GM21423 (cell line): Measurements from ENCODE around the gene IPPK.

Experiments
- ATAC-seq: cut with Tn5 transposase; IDR thresholded peaks from one replicate; pipeline ENCODE4 v1.9.1; 2021; ENCODE audit warnings: mild to moderate bottlenecking, moderate library complexity; ENCODE audit not compliant: unreplicated experiment

IPPK gene

DNA sequence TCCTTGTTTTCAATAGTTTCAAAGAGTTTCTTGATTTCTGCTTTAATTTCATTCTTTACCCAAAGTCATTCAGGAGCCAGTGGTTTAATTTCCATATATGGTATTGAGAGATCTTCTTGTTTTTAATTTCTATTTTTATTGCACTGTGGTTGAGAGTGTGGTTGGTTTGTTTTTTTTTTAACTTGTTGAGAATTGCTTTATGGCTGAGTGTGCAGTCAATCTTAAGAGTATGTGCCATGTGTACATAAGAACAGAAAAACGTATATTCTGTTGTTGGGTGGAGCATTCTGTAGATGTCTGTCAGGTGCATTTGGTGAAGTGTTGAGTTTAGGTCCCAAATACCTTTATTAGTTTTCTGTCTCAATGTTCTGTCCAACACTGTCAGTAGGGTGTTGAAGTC, 26.7 kb upstream of the IPPK start:
- ATAC-seq: no peak

DNA sequence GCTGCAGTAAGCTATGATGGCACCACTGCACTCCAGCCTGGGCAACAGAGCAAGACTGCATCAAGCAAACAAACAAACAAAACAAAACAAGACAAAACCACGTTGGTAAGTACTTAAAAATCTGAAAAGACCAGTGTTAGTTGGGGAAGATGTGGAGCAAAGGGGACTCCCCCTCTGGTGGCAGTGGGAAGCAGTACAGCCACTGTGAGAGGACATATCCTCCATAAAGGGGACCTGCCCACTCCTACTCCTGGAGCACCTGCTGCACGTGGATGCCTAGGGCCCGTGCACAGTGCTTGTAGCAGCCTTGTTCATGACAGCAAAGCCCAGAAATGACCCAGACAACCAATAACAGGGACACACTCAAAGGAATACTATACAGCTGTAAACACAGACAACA, 17.0 kb upstream of the IPPK start:
- ATAC-seq: no peak

DNA sequence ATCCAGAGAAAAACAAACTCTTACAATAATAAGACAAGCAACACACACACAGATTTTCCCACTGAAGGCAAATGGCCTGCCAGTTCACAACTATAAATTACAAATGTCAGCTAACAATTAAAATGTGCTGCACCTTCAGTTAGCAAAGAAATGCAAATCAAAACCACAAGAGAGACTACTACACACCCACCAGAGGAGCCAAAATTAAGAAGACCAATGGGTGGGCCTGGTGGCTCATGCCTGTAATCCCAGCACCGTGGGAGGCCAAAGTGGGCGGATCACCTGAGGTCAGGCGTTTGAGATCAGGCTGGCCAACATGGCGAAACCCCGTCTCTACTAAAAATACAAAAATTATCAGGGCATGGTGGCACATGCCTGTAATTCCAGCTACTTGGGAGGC, 15.1 kb upstream of the IPPK start:
- no peak for ATAC-seq

DNA sequence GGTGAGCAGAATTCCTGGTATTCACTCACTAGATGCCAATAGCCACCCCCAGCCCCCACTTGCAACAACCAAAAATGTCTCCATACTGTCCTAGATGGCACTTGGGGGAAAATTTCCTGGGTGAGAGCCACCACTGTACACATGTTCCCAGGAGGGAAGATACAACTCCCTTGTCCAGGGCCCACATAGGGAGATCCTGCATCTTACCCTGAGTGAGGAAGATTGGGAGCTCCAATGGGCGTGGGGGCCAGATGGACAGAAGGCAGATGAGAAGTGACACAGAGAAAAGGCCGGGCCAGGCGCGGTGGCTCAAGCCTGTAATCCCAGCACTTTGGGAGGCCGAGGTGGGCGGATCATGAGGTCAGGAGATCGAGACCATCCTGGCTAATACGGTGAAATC, 12.3 kb upstream of the IPPK start:
- ATAC-seq: no peak

DNA sequence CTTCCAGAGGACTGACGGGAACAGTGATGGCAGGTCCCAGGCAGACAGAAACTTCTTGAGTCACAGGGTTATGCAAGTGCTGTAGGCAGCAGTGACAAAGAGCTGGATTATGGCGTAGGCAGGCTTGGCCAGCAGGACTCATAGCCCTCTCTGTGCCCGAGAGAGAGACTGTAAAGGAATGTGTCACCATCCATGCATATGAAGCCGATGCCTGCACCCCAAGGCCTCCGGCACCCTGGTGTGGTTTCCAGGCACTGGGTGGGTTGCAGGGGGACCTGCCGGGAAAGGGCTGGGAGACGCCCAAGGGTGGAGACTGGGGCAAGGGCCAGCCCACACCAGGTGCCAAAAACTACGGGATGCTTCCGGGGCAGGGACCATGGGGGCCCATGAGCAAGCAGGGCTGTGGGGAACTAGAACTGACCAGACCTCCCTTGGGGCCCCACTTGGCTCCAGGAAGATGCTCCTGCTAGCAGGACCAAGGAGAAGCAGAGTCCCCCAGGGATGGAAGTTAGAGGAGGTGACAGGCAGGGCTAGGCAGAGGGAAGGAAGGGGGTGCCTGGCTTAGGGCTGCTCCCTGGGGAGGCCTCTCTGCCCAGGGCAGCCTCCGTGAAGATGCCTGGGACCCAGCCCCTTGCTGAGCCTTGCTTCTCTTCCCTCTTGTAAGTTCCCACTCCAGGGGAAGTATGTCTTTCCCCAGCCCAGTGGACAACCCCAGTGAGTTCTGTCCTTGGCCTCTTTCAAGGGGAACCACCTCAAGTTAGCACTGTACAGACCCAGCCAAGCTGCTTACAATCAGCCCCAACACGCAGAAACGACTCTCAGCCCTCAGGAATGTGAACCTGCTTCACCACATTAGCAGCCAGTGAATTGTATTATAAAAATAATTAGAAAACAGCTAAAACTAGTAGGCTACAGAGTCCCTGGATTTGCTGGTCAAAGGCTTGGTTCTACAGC, 10.5 kb upstream of the IPPK start:
- no peak for ATAC-seq

DNA sequence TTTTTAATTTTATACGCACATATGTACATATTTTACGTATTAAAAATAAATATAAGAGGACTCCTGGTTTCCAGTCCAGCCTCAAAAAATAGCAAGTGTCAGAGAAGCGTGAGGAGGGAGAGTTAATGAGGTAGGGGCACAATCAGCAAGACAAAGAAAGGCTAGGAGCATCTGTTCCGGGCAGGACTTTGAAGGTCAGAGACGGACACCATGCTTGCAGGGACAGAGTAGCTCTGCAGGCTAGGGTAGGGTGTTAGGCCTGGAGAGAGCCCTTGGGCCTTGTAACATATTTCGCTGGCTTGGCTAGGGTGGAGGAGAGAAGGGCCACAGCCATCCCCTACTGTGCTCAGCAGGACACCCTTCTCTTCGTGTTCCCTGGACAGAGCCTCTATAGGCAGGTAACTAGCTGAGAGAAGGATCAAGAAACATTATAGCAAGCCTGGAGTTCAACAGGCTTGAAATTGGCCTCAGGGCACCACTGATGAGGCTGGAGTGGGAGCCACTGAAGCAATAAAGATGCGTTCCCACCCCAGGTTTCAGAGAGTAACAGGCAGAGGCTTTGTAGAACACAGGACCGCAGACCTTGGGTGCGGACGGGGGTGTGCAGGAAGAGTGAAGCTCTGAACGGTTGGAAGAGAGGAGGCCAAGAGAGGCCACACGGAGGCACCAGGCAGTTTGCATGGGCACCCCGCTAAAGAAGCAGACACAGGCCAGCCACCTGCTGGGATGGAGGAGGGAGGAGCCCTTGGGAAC, 9.7 kb upstream of the IPPK start:
- ATAC-seq: no peak

DNA sequence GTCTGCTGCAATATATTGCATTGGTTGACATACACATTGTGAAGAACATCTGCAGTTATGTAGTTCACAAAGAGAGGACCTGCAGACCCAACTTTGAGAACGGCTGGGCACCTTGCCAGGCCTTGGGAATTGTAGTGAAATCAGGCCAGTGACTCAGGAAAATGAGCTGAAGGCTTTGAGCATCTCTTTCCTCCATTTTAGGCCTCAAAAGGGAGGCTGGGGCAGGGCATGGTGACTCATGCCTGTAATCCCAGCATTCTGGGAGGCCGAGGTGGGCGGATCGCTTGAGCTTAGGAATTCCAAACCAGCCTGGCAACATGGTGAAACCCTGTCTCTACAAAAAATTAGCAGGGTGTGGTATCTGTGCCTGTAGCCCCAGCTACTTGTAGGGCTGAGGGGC, 1.4 kb upstream of the IPPK start:
- ATAC-seq: no peak

DNA sequence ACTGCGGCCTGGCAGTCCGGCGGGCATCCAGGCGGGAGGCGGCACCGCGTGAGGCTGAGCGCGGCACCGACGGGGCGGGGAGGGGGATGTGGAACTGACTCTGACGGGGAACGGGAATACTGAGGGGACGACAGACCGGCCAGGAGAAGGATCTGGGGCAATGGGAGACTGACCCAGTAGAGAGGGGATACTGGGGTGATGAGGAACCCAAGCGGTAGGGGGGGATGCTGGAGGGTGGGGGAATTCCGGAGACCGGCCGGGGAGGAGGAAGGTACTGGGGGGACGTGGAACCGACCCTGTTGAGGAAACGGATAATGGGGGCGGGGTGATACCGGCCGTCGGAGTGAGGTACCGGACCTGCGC, 423 bp downstream of the IPPK start:
- no peak for ATAC-seq

DNA sequence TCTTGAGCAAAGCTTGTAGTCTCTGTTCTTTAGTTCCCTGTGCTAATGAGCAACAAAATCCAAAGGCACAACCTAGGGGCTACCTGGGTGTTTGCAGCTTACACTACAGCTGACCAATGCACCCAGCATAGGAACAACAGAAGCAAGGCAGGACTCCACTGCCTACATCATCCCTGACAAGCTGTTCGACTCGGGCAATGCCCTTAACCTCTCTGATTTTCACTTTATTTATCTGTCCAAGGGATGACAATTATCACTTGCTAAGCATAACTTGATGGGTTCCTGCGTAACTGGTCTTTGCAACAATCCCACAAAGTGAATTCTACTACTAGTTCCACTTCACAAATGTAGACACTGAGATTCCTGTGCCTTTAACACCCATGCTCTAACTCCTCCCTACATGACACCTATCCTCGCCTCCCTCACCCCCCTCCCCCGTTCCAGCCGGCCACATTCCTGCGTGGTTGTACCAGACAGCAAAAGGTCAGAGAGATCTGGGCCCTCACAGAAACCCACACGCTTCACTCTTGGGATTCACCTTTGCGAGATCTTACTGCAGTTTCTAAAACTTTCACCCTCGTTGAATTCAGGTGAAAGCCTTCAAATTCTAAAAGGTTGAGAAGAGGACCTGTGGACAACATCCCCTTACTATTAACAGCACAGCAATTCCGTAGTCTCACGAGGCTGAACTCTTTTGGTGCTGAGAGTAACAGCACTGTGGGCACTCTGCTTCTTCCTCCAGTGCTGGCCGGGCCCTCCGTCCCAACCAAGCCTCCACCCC, 995 bp downstream of the IPPK start:
- ATAC-seq: no peak

DNA sequence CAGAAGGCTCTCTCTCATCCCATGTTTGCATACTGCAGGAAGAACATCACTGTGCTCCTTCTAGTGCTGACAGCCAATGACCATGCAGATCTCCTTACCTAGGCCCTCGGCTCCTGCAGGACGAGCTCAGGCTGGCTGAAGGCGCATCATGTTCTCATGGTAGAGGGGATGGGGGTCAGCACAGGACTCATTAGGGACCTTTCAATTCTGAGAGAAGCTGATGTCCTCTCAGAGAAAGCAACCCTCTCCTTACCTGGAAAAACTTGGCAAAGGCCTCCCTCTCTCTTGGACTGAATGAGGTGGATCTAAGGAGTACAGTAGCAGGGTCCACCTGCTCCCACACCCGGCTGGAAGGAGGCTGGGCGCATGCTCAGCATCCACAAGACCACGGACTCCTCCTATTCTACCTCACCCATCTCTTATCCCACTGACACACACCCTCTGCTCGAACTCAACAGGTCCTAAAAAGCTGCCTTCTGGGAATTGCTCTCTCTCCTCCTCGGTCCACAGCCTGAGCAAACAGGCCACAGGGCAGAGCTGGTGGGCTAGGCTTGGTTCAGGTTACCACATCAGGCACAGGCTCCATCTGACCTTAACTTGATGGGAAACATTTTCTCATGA, 2.9 kb downstream of the IPPK start:
- no peak for ATAC-seq

DNA sequence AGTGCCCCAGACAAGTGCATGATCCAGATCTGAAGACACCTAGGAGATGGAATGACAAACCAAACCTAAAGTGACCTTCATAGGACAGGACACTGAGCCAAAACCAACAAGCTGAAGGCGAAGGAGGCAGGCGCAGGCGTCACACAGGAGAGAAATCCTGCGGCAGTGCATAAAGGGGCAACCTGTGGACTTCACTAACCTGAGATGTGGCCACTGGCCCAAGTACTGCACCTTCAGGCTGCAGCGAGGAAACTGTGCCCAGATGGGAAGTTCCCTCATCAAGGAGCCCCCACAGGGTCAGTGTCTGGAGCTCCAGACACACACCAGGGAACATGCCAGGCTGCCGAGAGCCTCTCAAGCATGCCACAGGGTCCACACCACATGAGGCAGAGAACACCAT, 3.7 kb downstream of the IPPK start:
- no peak for ATAC-seq

DNA sequence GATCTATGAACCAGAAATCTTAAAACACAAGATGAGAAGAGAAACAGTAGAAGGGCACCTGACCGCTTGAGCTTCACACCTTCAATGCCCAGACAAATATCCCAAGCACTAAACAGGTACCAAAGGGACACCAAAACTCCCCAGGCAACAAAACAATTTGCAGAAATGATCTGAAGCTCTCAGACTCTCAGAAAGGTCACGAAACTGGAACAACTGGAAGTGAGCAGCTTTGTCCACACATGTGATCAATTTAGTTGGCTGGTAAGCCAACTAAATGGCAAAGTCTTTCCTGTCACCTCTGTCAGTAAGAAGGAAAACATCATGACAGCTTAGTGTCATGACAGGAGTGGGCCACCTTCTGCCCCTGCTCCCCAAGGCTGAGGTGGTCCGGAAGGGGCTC, 4.1 kb downstream of the IPPK start:
- ATAC-seq: no peak

DNA sequence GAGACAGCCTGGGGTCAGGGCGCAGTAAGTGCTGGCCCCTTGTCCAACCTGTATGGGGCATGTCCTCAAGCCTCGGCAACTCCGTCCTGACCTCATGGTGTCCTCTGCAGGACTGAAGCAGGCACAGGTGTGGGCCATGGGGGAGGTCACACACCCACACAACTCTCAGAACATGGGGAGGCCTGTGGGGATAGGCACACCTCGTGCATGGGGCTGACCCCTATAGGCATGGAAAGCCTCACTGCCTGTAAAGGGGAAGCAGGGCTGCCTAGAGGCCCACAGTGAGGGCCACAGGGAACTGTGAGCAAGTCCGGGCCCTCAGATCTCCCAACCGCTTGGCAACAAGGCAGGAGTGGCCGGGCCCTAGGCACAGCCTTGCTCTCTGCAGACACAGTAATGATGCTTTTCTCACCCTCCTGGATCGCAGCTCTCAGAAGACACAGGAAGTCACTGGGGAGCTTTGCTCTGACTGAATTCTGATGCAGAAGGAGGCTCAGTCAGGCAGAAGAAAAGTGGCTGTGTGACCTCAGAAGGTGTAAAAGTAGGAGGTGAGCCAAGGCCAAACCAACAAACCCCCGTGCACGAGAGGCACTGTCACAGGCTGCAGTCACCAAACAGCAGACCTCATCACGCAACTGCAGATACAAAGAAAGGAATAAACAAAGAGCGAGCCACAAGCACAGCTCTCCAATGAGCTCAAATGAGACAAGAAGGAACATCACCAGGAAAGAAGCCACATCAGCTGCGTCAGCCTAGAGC, 5.4 kb downstream of the IPPK start:
- no peak for ATAC-seq

DNA sequence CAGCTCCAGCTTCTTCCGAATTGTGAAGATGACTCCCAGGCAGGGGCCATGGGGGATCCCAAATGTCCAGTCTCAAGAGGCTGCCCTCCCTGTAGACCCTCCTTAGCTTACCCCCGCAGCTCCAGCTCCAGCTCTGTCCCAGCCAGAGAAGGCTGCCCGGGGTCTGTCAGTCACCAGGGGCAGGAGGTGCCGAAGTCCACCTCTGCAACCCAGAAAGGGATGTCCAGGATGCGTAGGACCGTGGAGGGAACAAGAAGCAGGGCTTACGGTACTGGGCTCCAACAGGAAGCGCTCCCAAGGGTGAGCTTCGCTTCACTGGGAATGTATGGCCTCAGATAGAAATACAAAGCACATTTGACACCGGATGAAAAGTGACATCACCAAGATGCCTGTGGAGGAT, 6.0 kb downstream of the IPPK start:
- ATAC-seq: no peak

DNA sequence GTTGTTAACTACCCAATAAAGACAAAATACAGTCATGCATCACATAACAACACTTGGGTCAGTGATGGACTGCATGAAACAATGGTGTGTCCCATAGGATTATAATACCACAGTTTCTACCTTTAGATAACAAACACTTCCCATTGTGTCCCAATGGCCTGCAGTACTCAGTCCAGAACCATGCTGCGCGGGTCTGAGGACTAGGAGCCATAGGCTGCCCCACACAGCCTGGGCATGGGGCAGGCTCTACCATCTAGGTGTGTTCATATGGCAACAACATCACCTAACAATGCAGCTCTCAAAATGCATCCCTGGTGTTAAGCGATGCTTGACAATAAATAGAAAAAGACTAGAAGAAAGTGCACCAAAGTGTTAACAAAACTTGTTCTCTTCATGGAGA, 6.8 kb downstream of the IPPK start:
- no peak for ATAC-seq

DNA sequence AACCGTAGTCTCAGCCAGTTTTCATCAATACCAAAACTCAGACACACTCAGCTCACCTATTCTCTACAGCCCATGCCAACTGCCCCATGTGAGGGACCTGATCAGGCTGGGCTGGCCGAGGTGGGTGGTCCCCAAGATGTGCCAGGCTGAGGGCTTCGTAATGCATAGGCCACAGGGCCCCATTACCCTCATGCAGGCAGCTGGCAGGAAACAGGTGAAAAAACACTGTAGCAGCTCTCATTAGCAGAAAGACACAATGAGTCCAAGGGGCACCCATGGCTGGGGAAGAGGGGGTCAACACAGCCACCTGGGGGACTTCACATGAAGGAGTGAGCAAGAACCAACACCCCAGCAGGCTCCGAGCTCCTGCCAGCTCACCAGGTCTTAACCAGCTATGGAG, 8.2 kb downstream of the IPPK start:
- ATAC-seq: no peak

DNA sequence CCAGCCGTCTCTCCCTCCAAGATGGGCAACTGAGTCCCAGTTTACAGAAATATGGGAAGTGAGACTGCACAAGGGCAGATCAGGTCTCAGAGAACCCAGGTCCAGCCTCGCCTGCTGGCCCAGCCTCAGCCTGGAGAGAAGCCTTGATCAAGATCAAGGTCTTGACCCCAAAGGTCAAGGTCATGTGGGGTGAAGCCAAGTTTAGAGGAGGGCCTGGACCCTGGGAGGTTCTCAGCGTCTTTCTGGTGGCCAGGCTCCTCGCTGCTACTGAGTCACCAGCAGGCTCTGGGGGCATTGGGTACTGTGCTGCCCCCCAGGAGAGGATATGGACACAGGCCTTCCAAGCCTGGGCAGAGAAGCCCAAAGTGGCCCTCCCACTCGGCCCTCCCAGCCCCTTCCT, 8.8 kb downstream of the IPPK start:
- ATAC-seq: no peak

DNA sequence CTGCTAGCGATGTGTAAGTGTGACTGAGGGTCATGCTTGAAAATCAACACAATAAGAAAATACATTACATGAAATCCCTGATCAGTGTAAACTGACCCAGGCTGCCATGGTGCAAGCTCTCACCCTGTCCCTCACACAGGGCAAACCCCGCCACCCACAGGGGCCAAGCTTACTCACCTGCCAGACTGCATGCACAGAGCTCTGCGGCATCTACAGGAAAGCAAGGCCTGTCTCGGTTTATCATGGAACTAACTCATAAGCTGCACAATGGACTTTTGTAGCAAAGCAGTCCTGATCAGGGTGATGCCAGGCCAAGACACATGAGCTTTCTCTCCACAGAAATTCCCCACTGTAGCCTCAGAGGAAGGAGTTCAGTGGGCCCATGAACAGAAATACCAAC, 9.7 kb downstream of the IPPK start:
- ATAC-seq: no peak

DNA sequence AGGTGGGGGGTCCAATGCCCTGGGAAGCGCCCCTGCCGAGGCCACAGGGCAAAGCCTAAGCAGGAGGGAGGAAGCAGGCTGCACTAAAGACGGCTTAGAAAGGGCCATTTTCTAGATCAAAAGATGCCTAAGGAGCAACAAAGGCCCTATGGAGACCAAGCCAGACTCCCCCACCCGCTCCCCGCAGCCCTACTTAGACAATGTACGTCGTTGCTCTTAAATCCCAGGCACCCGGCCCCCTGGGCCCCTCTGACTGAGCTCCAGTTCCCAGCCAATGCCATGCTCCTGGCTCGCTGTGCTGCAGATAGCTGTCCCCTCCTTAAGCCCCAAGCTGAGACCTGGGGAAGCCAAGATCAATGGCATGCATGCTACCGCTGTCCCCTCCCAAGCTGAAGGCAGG, 10.3 kb downstream of the IPPK start:
- ATAC-seq: no peak

DNA sequence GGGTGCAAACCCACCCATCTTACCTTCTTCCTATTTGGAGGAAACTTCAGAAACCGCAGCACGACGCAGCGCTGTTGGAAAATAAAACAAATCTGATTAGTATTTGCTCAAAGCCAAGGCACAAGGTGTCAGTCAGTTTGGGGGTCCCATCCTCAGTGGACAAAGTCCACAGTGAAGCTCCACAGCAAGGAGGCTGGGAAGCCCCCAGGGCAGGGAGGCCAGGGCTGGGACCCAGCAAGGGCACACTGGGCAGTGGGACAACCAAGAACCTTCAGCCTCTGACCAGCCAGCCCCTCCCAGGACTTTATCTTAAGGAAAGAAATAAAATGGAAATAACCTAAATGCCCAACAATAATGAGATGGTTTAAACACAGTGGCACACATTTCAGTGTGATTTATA, 11.3 kb downstream of the IPPK start:
- no peak for ATAC-seq
